Left lung (tissue), 10 donors: ENCODE results near the gene CHCHD6. TPM values are rescaled to one million over a fixed set of nuclear protein-coding genes. Genes with fewer than 3 reads are reported as not detected.

Source experiments
- ATAC-seq: fragments of 200-7000 bp; cut with Tn5 transposase; one replicate; pipeline ENCODE4 v1.9.1; 2020; ENCODE audit warnings: moderate library complexity
- DNase-seq, 4 donors: peaks; one replicate each; pipeline ENCODE4 v3.0.0-alpha.2; 2013 to 2020
- H3K27ac ChIP-seq, 2 donors: fragments of 200-600 bp; sonication (generic) in 1 of 2; one replicate each; pipeline versions ENCODE4 v1.5.0 to v1.8.0; 2020 to 2021
- H3K27me3 ChIP-seq, 2 donors: fragments of 200-600 bp; sonication (generic) in 1 of 2; one replicate each; pipeline versions ENCODE4 v1.5.0 to v1.8.0; 2020 to 2021
- H3K36me3 ChIP-seq, 2 donors: fragments of 200-600 bp; sonication (generic) in 1 of 2; one replicate each; pipeline versions ENCODE4 v1.5.0 to v1.8.0; 2020 to 2021
- H3K4me1 ChIP-seq, 2 donors: fragments of 200-600 bp; one replicate each; pipeline ENCODE4 v1.8.0; 2021
- H3K4me3 ChIP-seq, 2 donors: fragments of 200-600 bp; sonication (generic) in 1 of 2; one replicate each; pipeline versions ENCODE4 v1.5.0 to v1.8.0; 2020 to 2021; ENCODE audit warnings: mild to moderate bottlenecking in 1 of 2
- H3K9me3 ChIP-seq, 2 donors: fragments of 200-600 bp; sonication (generic) in 1 of 2; one replicate each; pipeline versions ENCODE4 v1.5.0 to v1.8.0; 2020 to 2021
- CTCF ChIP-seq, 2 donors: fragments of 200-600 bp; sonication (generic) in 1 of 2; IDR thresholded peaks; one replicate each; pipeline versions ENCODE4 v1.5.0 to v1.8.0; 2021; ENCODE audit warnings: antibody characterized with exemption in 2 of 2
- intact Hi-C, 2 donors: fragments of 100-400 bp; cut with DNase I; formaldehyde crosslinking; loops; one replicate each; pipeline versions ENCODE4 v1.11.2 to v1.14.2; 2022
- polyA plus RNA-seq, 6 donors: library from polyadenylated mRNA; unstranded; fragments of 120-200 nt; gene quantifications; one replicate each; pipeline ENCODE4 v1.2.1, GENCODE V29; 2013; ENCODE audit not compliant: insufficient read length in 6 of 6
- total RNA-seq, 2 donors: library from RNA; stranded (reverse); fragmentation: NEBNext Ultra II Directional; extraction: Animal tissue kit (Norgen Biotek cat#: 25700); gene quantifications; one replicate each; pipeline ENCODE4 v1.2.1, GENCODE V29; 2021
- donor health status: DM: no; HTN: yes; CAD: no.
- donor health status: DM: no; HTN: no; CAD: no.

The CHCHD6 gene
- total and polyA plus RNA-seq, 8 donors, result 11.8 to 21.1 (median 18.4) TPM

GRCh38 chr3:126932188-126932931, 228.3 kb downstream of the CHCHD6 start:
- no peak for TF ChIP-seq CTCF (IDR thresholded peaks at IDR 0.05)
- ATAC-seq, result no peak
- no peak for DNase-seq

GRCh38 chr3:126934031-126934531, 230.0 kb downstream of the CHCHD6 start:
- intact Hi-C loops, result no loop called here
- no peaks in the 10 kb centered on the region for H3K9me3 ChIP-seq
- no peak overlapping the region for H3K27ac ChIP-seq
- DNase-seq (no peak), ATAC-seq (no peak)
- H3K4me1 ChIP-seq, result peaks cover 7 to 21% of the 10 kb centered on the region in 2 donors
- TF ChIP-seq CTCF (IDR thresholded peaks at IDR 0.05), result no peak
- no peak overlapping the region for H3K4me3 ChIP-seq
- no peaks in the 10 kb centered on the region for H3K36me3 ChIP-seq
- H3K27me3 ChIP-seq, result no peaks in the 10 kb centered on the region

More at GRCh38 chr3:126932188-126932931, 228.3 kb downstream of the CHCHD6 start:
- Histone ChIP-seq H3K27ac (peak overlapping the region in 1 of 2 donors; percentile 48), H3K9me3 (no peaks in the 10 kb centered on the region), H3K27me3 (no peaks in the 10 kb centered on the region), H3K4me1 (peaks cover 7 to 21% of the 10 kb centered on the region in 2 donors), H3K36me3 (no peaks in the 10 kb centered on the region), H3K4me3 (no peak overlapping the region)
- intact Hi-C loops, result no loop called here

- no peak for TF ChIP-seq CTCF (IDR thresholded peaks at IDR 0.05)
- H3K4me3 ChIP-seq, result no peak overlapping the region
- ATAC-seq (no peak), DNase-seq (no peak)
- H3K36me3 ChIP-seq, result no peaks in the 10 kb centered on the region
- intact Hi-C loops, result no loop called here
- H3K9me3 ChIP-seq, result no peaks in the 10 kb centered on the region
- H3K27ac ChIP-seq, result no peak overlapping the region
- no peaks in the 10 kb centered on the region for H3K27me3 ChIP-seq
- peaks cover 7 to 21% of the 10 kb centered on the region in 2 donors for H3K4me1 ChIP-seq
These were observed 231.0 kb downstream of the CHCHD6 start for GRCh38 chr3:126934991-126935390.

- Histone ChIP-seq H3K9me3 (no peaks in the 10 kb centered on the region), H3K4me3 (no peak overlapping the region), H3K27me3 (no peaks in the 10 kb centered on the region), H3K36me3 (no peaks in the 10 kb centered on the region), H3K4me1 (peaks cover 7 to 19% of the 10 kb centered on the region in 2 donors), H3K27ac (no peak overlapping the region)
- TF ChIP-seq CTCF (IDR thresholded peaks at IDR 0.05), result no peak
- intact Hi-C loops, result no loop called here
- DNase-seq (no peak), ATAC-seq (no peak)
These were observed 231.9 kb downstream of the CHCHD6 start for GRCh38 chr3:126935756-126936509.

- Histone ChIP-seq H3K27ac (no peak overlapping the region), H3K4me1 (peaks cover 3 to 9% of the 10 kb centered on the region in 2 donors), H3K4me3 (no peak overlapping the region), H3K27me3 (no peaks in the 10 kb centered on the region), H3K9me3 (no peaks in the 10 kb centered on the region), H3K36me3 (no peaks in the 10 kb centered on the region)
- intact Hi-C loops, result no loop called here
- no peak for DNase-seq
- no peak for TF ChIP-seq CTCF (IDR thresholded peaks at IDR 0.05)
- ATAC-seq, result no peak
These were observed 232.9 kb downstream of the CHCHD6 start for GRCh38 chr3:126936853-126937425.
